ENCODE results near the gene CAMK2A.

- TF ChIP-seq SMC3 (IDR thresholded peaks at IDR 0.05; ENCODE audit: low read depth, low read length) (no peak), CTCF (IDR thresholded peaks at IDR 0.05) (no peak), IRF3 (IDR thresholded peaks at IDR 0.05; ENCODE audit: low read depth, low read length) (no peak), NFIC (IDR thresholded peaks at IDR 0.05; ENCODE audit: borderline replicate concordance) (no peak), SIN3A (IDR thresholded peaks at IDR 0.05; ENCODE audit: borderline replicate concordance, low read depth, low read length) (no peak), TAF1 (IDR thresholded peaks at IDR 0.05; ENCODE audit: borderline replicate concordance, low read depth, low read length) (no peak), CHD2 (IDR thresholded peaks at IDR 0.05; ENCODE audit: low read length, partially characterized antibody) (no peak), USF1 (IDR thresholded peaks at IDR 0.05; ENCODE audit: borderline replicate concordance, low read depth) (no peak), FOXM1 (IDR thresholded peaks at IDR 0.05; ENCODE audit: low read depth) (no peak), RFX5 (IDR thresholded peaks at IDR 0.05; ENCODE audit: low read length) (no peak), POLR2AphosphoS5 (IDR thresholded peaks at IDR 0.05; ENCODE audit: low read depth, low read length) (no peak), YY1 (IDR thresholded peaks at IDR 0.05; ENCODE audit: low read depth) (no peak)
Measured at GRCh38 chr5:150178262-150178661, 111.3 kb downstream of the CAMK2A start.
